SH-SY5Y (cell line): ENCODE results near the gene VPS52.

Source experiments
- GATA2 ChIP-seq: IDR thresholded peaks from 2 replicates; pipeline ENCODE4 v1.6.1; 2011; ENCODE audit warnings: mild to moderate bottlenecking, low read depth, low read length
- GATA3 ChIP-seq: IDR thresholded peaks from 2 replicates; pipeline ENCODE4 v1.6.1; 2011; ENCODE audit warnings: low read depth, mild to moderate bottlenecking, low read length, moderate library complexity

- TF ChIP-seq GATA2 (0 out of 2 replicates have a peak, but pooled peaks have one; percentile 4), GATA3 (no peak)
These were observed at the start of gene VPS52, which contains the start of gene RPS18 for GRCh38 chr6:33271468-33272274.
